Adrenal gland (tissue), 12 donors: Measurements from ENCODE around the gene MGMT. TPM values are rescaled to one million over a fixed set of nuclear protein-coding genes. Genes with fewer than 3 reads are reported as not detected.

Experiments
- DNase-seq, 7 donors: peaks; one replicate each; pipeline ENCODE4 v3.0.0-alpha.2; 2019 to 2020
- H3K27ac ChIP-seq, 5 donors: fragments of 200-600 bp; sonication (generic) in 4 of 5; 1 replicate in 3 of 5; 2 replicates in 2 of 5; pipeline versions ENCODE4 v1.5.1 to v1.8.0; 2016 to 2020; ENCODE audit warnings: mild to moderate bottlenecking in 1 of 5
- H3K27me3 ChIP-seq: fragments of 200-600 bp; 2 replicates; pipeline ENCODE4 v1.8.0; 2021
- H3K36me3 ChIP-seq, 2 donors: fragments of 200-600 bp; replicated peaks in 1 of 2; 1 replicate in 1 of 2; 2 replicates in 1 of 2; pipeline versions ENCODE4 v1.5.1 to v1.8.0; 2018 to 2022
- H3K4me1 ChIP-seq, 2 donors: fragments of 200-600 bp; replicated peaks in 1 of 2; 1 replicate in 1 of 2; 2 replicates in 1 of 2; pipeline versions ENCODE4 v1.5.1 to v1.8.0; 2018 to 2021
- H3K4me3 ChIP-seq, 4 donors: fragments of 200-600 bp; sonication (generic) in 3 of 4; one replicate each; pipeline ENCODE4 v1.5.1; 2016 to 2018
- H3K9me3 ChIP-seq, 3 donors: fragments of 200-600 bp; sonication (generic) in 1 of 3; replicated peaks in 1 of 3; 1 replicate in 2 of 3; 2 replicates in 1 of 3; pipeline versions ENCODE4 v1.5.1 to v1.8.0; 2016 to 2021
- CTCF ChIP-seq, 6 experiments: fragments of 450-650 bp in 4 of 6; fragments of 200-600 bp in 2 of 6; sonication (generic) in 1 of 6; IDR thresholded peaks; 1 replicate in 5 of 6; 2 replicates in 1 of 6; pipeline versions ENCODE4 v1.5.1 to v1.8.0; 2016 to 2021; ENCODE audit warnings: antibody characterized with exemption in 6 of 6, mild to moderate bottlenecking in 2 of 6, moderate library complexity in 1 of 6
- POLR2A ChIP-seq, 2 donors: fragments of 450-650 bp; IDR thresholded peaks; one replicate each; pipeline ENCODE4 v1.6.1; 2017; ENCODE audit warnings: antibody characterized with exemption in 2 of 2, mild to moderate bottlenecking in 2 of 2, moderate library complexity in 1 of 2
- WGBS, 4 donors: extraction: QIAGEN DNeasy Blood & Tissue Kit in 2 of 4; methylation state at CpG; one replicate each; pipeline versions ENCODE4 v1.1.5 to v1.1.7; 2013 to 2017; 5-methylcytosine and 5-hydroxymethylcytosine counted together
- intact Hi-C, 2 donors: fragments of 100-400 bp; cut with DNase I; formaldehyde crosslinking; loops; one replicate each; pipeline versions ENCODE4 v1.14.1 to v1.15.0; 2022 to 2023
- polyA plus RNA-seq, 3 donors: library from polyadenylated mRNA; stranded (reverse); fragments of 200-250 nt in 2 of 3; fragments of 350-450 nt in 1 of 3; fragmentation: Illumina TruSeq in 1 of 3; extraction: RNeasy Lipid Tissue Mini Kit (QIAGEN cat#74804) in 1 of 3; gene quantifications; one replicate each; pipeline ENCODE4 v1.2.3, GENCODE V29; 2013 to 2014
- total RNA-seq, 9 donors: library from RNA; depleted of rRNA in 4 of 9; stranded (reverse); fragments of >200 nt in 4 of 9; fragments of 120-200 nt in 1 of 9; fragmentation: NEBNext Ultra II Directional in 1 of 9; extraction: Animal tissue kit (Norgen Biotek cat#: 25700) in 1 of 9; gene quantifications; one replicate each; pipeline versions ENCODE4 v1.1.0 to v1.2.4, GENCODE V29; 2013 to 2023
- donor health status: healthy with polysubstance abuse.
- donor health status: Bipolar disorder and iron deficiency.
- donor health status: DM: yes; HTN: yes; CAD: no.
- donor health status: DM: no; HTN: no; CAD: no.
- donor health status: DM: no; HTN: no; CAD: no.
- donor health status: DM: yes; HTN: yes; CAD: no.

Gene MGMT
- total and polyA plus RNA-seq, 12 donors: 3.8 to 35.8 (median 21.2) TPM

GRCh38 chr10:129608653-129609052 lies 141.6 kb downstream of the MGMT start:
- Histone ChIP-seq H3K27ac (no peak overlapping the region), H3K4me3 (no peak overlapping the region), H3K4me1 (no peaks in the 10 kb centered on the region), H3K9me3 (no peaks in the 10 kb centered on the region), H3K36me3 (no peaks in the 10 kb centered on the region), H3K27me3 (no peaks in the 10 kb centered on the region)
- intact Hi-C loops: no loop called here
- DNase-seq: no peak
- 92 to 97% (median 95%) methylated on average over 10 of the region's 10 CpGs for WGBS, 4 donors
- TF ChIP-seq POLR2A (IDR thresholded peaks at IDR 0.05): no peak
- TF ChIP-seq CTCF (IDR thresholded peaks at IDR 0.05): no peak

GRCh38 chr10:129609551-129609950 lies 142.5 kb downstream of the MGMT start:
- Histone ChIP-seq H3K36me3 (no peaks in the 10 kb centered on the region), H3K27ac (no peak overlapping the region), H3K9me3 (no peaks in the 10 kb centered on the region), H3K4me3 (no peak overlapping the region), H3K27me3 (no peaks in the 10 kb centered on the region), H3K4me1 (no peaks in the 10 kb centered on the region)
- intact Hi-C loops: no loop called here
- 92 to 98% (median 95%) methylated on average over 9 of the region's 9 CpGs for WGBS, 4 donors
- DNase-seq: no peak
- no peak for TF ChIP-seq CTCF (IDR thresholded peaks at IDR 0.05)
- no peak for TF ChIP-seq POLR2A (IDR thresholded peaks at IDR 0.05)

- intact Hi-C loops: no loop called here
- no peaks in the 10 kb centered on the region for H3K36me3 ChIP-seq
- WGBS, 4 donors: 88 to 94% (median 89%) methylated on average over 13 of the region's 13 CpGs
Observed at GRCh38 chr10:129612481-129613109, 145.6 kb downstream of the MGMT start.

GRCh38 chr10:129613377-129613980 lies 146.4 kb downstream of the MGMT start:
- H3K9me3 ChIP-seq: no peaks in the 10 kb centered on the region
- H3K4me1 ChIP-seq: no peaks in the 10 kb centered on the region
- no peaks in the 10 kb centered on the region for H3K36me3 ChIP-seq
- no peak for DNase-seq
- H3K27ac ChIP-seq: no peak overlapping the region
- H3K4me3 ChIP-seq: no peak overlapping the region
- TF ChIP-seq CTCF (IDR thresholded peaks at IDR 0.05) (no peak), POLR2A (IDR thresholded peaks at IDR 0.05) (no peak)
- intact Hi-C loops: no loop called here
- H3K27me3 ChIP-seq: no peaks in the 10 kb centered on the region
- 93 to 98% (median 95%) methylated on average over 7 to 12 of the region's 12 CpGs for WGBS, 4 donors

More at GRCh38 chr10:129612481-129613109, 145.6 kb downstream of the MGMT start:
- no peaks in the 10 kb centered on the region for H3K4me1 ChIP-seq
- TF ChIP-seq POLR2A (IDR thresholded peaks at IDR 0.05): no peak
- TF ChIP-seq CTCF (IDR thresholded peaks at IDR 0.05): no peak
- no peak overlapping the region for H3K4me3 ChIP-seq
- no peak overlapping the region for H3K27ac ChIP-seq
- H3K27me3 ChIP-seq: no peaks in the 10 kb centered on the region
- no peak for DNase-seq
- no peaks in the 10 kb centered on the region for H3K9me3 ChIP-seq
